Bronchial smooth muscle cell (primary cell): ENCODE results near the gene FAM118B. TPM values are rescaled to one million over a fixed set of nuclear protein-coding genes. Genes with fewer than 3 reads are reported as not detected.

Experiments used
- total RNA-seq: library from RNA; depleted of rRNA; stranded (reverse); fragments of >200 nt; gene quantifications from 2 replicates; pipeline ENCODE4 v1.2.1, GENCODE V29; 2014

FAM118B gene
- 15.1 and 15.6 TPM in 2 replicates for total RNA-seq

DNA sequence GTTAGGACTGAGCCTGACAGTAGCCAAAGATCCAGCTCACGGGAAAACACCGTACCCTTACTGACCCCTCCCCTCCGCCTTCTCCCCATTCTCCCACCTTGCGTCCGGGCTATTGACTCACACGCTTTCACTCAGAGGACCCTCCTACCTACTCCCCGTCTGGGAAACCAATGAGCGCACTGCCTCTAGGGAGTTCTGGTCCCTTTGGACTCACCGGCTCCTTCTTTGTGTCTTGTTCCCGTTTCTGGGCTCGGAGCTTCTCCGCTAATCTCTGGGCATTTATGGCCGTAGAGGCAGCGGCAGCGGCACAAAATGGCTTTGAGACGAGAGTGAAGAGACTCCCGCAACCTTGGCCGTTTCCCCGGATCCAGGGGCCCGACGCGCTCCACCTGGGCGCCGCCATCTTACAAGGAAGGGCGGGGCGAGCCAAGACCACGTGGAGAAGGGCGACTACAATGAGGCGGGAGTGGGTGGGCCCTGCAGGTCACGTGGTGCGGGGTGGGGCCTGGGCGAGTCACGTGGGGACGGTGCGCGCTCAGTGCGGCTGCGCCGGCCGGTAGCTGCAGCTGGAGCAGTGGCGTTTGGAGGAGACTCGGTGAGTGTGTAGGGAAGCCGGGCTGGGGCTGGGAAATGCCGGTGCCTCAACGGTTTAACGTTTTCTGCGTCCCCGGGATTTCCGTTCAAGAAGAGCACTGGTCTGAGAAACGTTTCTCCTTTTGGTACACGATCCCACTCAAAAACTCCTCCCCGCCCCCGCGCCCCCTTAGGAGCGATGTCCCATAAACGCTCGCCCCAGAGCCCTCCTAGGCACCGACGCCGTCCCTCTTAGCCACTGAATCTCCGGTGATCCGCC is at the start of gene FAM118B, which contains the start of gene RPUSD4:
Gene FAM118B, plus strand, starts transcription at position 547 of the 853 bp plus-strand sequence. CDS start 23,220 bp downstream, outside the sequence.
Gene RPUSD4, minus strand, starts transcription at position 415 of the 853 bp plus-strand sequence. Its CDS starts 12 bp downstream, at position 403.

DNA sequence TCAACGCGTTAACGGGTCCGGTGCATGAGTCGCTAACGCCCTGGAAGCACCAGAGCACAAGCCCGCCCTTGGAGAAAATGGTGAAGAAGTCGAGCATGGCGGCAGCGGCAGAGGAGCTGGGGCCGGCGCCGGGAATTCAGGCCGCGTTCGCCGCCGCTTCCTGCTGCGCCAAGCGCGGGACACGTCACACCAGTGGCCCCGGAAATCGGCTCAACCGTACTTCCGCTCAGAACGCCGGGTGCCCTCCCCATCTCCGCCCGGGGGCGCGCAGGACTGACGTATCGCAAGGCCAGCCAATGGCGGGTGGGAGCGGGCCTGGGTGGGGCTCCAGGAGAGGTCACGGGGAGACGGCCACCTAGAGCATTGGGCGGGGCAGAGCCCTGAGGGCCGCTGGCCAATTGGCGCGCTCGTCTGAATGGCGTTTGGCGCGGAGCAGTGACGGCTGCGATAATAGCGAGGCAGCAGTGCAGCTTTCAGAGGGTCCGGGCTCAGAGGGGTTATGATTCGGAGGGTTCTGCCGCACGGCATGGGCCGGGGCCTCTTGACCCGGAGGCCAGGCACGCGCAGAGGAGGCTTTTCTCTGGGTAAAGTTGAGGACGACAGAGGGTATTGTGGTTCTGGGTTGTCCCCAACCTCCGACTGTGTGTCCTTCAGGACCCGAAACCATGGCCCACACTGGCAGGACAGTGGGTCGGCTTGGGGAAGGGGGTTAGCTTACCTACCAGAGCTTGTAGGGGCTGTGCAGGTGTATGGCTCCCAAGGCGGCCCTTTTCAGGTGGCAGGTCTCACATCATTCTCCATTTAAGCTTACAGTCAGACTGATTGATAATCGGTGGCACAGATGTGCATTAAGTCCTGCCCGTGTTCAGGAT is 57.4 kb downstream of the FAM118B start, which contains the start of the genes FOXRED1 and SRPRA:
Gene FOXRED1, plus strand, starts transcription at position 447 of the 872 bp plus-strand sequence. Its CDS starts 53 bp downstream, at position 500.
Gene SRPRA, minus strand, starts transcription at position 188 of the 872 bp plus-strand sequence. Its CDS starts 91 bp downstream, at position 97.

DNA sequence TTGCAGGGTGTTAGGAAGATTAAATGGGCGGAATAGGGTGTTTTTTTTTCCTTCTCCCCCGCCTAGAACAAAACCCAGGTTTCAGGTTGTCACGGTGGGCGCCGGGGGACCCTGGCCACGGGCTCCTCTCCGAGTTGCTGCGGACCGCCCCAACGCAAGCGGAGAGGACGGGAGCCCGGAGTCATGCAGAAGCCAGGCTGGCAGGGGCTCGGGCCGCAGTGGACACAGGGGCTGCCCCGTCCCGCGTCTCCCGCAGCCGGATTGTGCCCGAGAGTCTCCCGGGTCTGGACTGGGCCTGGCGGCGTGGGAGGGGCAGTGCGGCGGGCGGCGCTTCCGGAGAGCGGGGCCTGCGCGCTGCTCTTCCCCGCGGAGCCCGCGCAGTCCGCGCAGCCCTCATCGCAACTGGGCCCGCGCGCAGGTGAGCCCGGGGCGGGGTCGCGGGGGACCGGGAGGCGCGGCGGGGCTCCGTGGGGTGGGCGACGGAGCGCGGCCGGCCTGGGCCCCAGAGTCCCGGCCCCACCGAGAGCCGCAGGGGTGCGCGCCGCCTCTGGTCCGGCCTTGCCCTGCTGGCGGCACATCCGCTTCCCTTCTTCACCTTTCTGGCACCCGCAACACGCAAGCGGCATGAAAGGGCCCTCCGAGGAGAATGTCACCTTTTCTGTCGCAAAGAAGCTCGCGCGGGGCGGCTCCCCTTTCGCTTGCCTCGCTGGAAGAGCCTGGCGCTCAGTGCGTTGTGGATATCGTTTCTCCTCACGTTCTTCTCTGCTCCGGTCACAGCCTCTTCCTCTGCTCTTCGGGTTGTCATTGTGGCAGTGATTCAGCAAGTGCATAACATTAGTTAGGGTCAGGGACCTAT is 71.4 kb downstream of the FAM118B start, which contains the start of gene TIRAP:
Gene TIRAP, plus strand, starts transcription at position 358 of the 856 bp plus-strand sequence. CDS start 7,802 bp downstream, outside the sequence.

DNA sequence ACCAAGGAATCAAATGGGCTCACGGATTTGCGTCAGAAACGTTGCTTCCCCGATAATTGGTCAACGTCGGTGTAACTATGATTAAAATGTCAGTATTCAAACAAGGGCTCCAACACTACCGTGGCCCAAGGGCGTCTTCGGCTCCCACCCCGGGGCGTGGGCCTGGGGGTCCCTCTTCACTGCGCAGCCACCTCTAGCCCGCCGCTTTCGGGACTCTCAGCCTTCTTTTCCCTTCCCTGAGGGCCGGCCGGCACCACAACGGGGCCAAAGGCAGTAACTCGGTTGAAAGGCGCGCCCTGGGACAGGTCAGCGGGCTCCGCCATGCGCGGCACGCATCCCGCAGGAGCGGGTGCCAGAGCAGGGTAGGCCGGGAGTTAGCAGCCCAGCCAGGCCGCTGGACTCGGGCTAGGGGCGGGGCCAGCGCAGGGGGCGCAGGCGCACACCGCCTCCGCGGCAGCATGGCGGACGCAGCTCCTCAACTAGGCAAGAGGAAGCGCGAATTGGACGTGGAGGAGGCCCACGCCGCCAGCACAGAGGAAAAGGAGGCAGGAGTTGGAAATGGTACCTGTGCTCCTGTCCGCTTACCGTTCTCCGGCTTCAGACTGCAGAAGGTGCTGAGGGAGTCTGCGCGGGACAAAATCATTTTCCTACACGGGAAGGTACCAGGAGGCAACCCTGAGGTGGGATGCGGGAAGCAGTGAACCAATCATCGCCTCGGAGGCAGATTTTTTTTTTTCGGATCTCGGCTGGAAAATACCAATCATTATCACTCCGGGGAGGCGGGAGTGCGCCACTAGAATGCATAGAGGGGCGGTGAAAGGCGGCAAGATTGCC is 92.3 kb downstream of the FAM118B start, which contains the start of gene DCPS:
Gene DCPS, plus strand, starts transcription at position 438 of the 834 bp plus-strand sequence. Its CDS starts 21 bp downstream, at position 459.

Other genes starting within 250 kb of the FAM118B start
- gene CDON, start 148.9 kb upstream of the FAM118B start, total RNA-seq, result 4.9 and 31.2 TPM in 2 replicates
- gene RPUSD4, start 132 bp upstream of the FAM118B start, total RNA-seq, result 34.5 and 48.0 TPM in 2 replicates
- 43.5 and 59.8 TPM in 2 replicates for gene SRPRA, start 57.1 kb downstream of the FAM118B start, total RNA-seq
- 11.8 and 13.7 TPM in 2 replicates for gene FOXRED1, start 57.4 kb downstream of the FAM118B start, total RNA-seq
- 2.3 and 3.2 TPM in 2 replicates for gene TIRAP, start 71.3 kb downstream of the FAM118B start, total RNA-seq
- gene DCPS, start 92.3 kb downstream of the FAM118B start, total RNA-seq, result 9.5 and 9.9 TPM in 2 replicates
- gene ST3GAL4, start 143.9 kb downstream of the FAM118B start, total RNA-seq, result 30.3 and 64.6 TPM in 2 replicates